Caco-2 (cell line): ENCODE data around the gene SGCA. TPM values are rescaled to one million over a fixed set of nuclear protein-coding genes. Genes with fewer than 3 reads are reported as not detected.

Source experiments
- BruUV-seq: library from RNA; stranded (reverse); fragments of 400-500 nt; replicated peaks from 2 replicates; lab custom pipeline; 2021; lab: Mats Ljungman, UMichigan
- CTCF ChIA-PET: fragments of 300-600 bp; sonication (Branson Sonifier 250); formaldehyde crosslinking; loops from one replicate; lab custom pipeline; 2022; ENCODE audit warnings: antibody characterized with exemption; lab: Charles Lee
- POLR2A ChIA-PET: fragments of 300-600 bp; sonication (Branson Sonifier 250); formaldehyde crosslinking; loops from one replicate; lab custom pipeline; 2022; ENCODE audit warnings: antibody characterized with exemption; lab: Charles Lee
- DNase-seq, 2 experiments: peaks; one replicate each; pipeline versions ENCODE4 v3.0.0 to v3.0.0-alpha.2; 2020 to 2022
- H3K27me3 ChIP-seq: replicated peaks from 2 replicates; pipeline ENCODE4 v1.6.0; 2011; ENCODE audit warnings: low read length; ENCODE audit not compliant: control insufficient read depth, insufficient read depth
- H3K36me3 ChIP-seq: 2 replicates; pipeline ENCODE4 v1.5.1; 2011; ENCODE audit warnings: low read length; ENCODE audit not compliant: control insufficient read depth, insufficient read depth
- H3K4me1 ChIP-seq: fragments of 250-450 bp; sonication (Bioruptor Pico); 2 replicates; pipeline ENCODE4 v1.5.1; 2020; ENCODE audit warnings: mild to moderate bottlenecking
- H3K4me3 ChIP-seq: 2 replicates; pipeline ENCODE4 v1.5.1; 2011; ENCODE audit warnings: low read depth, mild to moderate bottlenecking, control low read depth, low read length
- H3K9me3 ChIP-seq: fragments of 250-450 bp; sonication (Bioruptor Pico); 2 replicates; pipeline ENCODE4 v1.5.1; 2020; ENCODE audit warnings: mild to moderate bottlenecking, moderate library complexity
- H3K27ac Mint-ChIP-seq: one replicate; pipeline ENCODE4 v1.8.0; 2022; ENCODE audit warnings: mixed read lengths; ENCODE audit not compliant: unreplicated experiment
- H3K27me3 Mint-ChIP-seq: one replicate; pipeline ENCODE4 v1.8.0; 2022; ENCODE audit warnings: mixed read lengths; ENCODE audit not compliant: insufficient read depth, unreplicated experiment
- H3K36me3 Mint-ChIP-seq: one replicate; pipeline ENCODE4 v1.8.0; 2022; ENCODE audit warnings: mild to moderate bottlenecking, mixed read lengths; ENCODE audit not compliant: insufficient read depth, unreplicated experiment
- H3K4me1 Mint-ChIP-seq: one replicate; pipeline ENCODE4 v1.8.0; 2022; ENCODE audit warnings: low read depth, mixed read lengths; ENCODE audit not compliant: unreplicated experiment
- H3K4me3 Mint-ChIP-seq: one replicate; pipeline ENCODE4 v1.8.0; 2022; ENCODE audit warnings: mild to moderate bottlenecking, moderate library complexity, mixed read lengths; ENCODE audit not compliant: unreplicated experiment
- H3K9me3 Mint-ChIP-seq: one replicate; pipeline ENCODE4 v1.8.0; 2022; ENCODE audit warnings: mixed read lengths; ENCODE audit not compliant: unreplicated experiment
- CTCF ChIP-seq, 2 experiments: fragments of 200-600 bp in 1 of 2; IDR thresholded peaks; 1 replicate in 1 of 2; 2 replicates in 1 of 2; pipeline versions ENCODE4 v1.5.1 to v1.8.0; 2011 to 2022; ENCODE audit warnings: antibody characterized with exemption in 1 of 2, control low read depth in 1 of 2, inconsistent platforms in 1 of 2, low read depth in 1 of 2, low read length in 1 of 2, mild to moderate bottlenecking in 1 of 2, moderate library complexity in 1 of 2; ENCODE audit not compliant: insufficient read depth in 1 of 2, severe bottlenecking in 1 of 2, unreplicated experiment in 1 of 2
- intact Hi-C: fragments of 100-400 bp; cut with micrococcal nuclease; formaldehyde crosslinking; loops from one replicate; pipeline ENCODE4 v1.10.0; 2022; ENCODE audit not compliant: unreplicated experiment
- total RNA-seq: library from RNA; stranded (reverse); gene quantifications from 2 replicates; pipeline ENCODE4 v1.2.3, GENCODE V29; 2022

The SGCA gene
- total RNA-seq, 1 experiment from 2014 or later, result not detected

GRCh38 chr17:50127697-50128361 is 38.0 kb upstream of the SGCA start:
- Histone ChIP-seq H3K4me1 (peaks cover 24% of the 10 kb centered on the region), H3K27me3 (no peaks in the 10 kb centered on the region), H3K4me3 (no peak overlapping the region), H3K36me3 (no peaks in the 10 kb centered on the region), H3K9me3 (no peaks in the 10 kb centered on the region)
- no peak overlapping the region for H3K4me3 Mint-ChIP-seq
- peaks cover 27% of the 10 kb centered on the region for H3K36me3 Mint-ChIP-seq
- intact Hi-C loops, result no loop called here
- H3K27me3 Mint-ChIP-seq, result no peaks in the 10 kb centered on the region
- no peak for DNase-seq
- no TSS peak for BruUV-seq
- H3K27ac Mint-ChIP-seq, result no peak overlapping the region
- no peaks in the 10 kb centered on the region for H3K9me3 Mint-ChIP-seq
- CTCF ChIA-PET, result interaction anchor here (0.6 to 1.4 kb wide), 3 partner anchors 11 to 483 kb away, joined by 3 read pairs; no protein-coding TSS in a partner anchor
- TF ChIP-seq CTCF (IDR thresholded peaks at IDR 0.05; ENCODE audit: insufficient read depth in 1 of 2, low read depth in 1 of 2, low read length in 1 of 2, severe bottlenecking in 1 of 2, unreplicated experiment in 1 of 2), result no peak
- H3K4me1 Mint-ChIP-seq, result peaks cover 16% of the 10 kb centered on the region
- POLR2A ChIA-PET, result no interaction called here

GRCh38 chr17:50128441-50129352 is 37.1 kb upstream of the SGCA start:
- no peaks in the 10 kb centered on the region for H3K9me3 Mint-ChIP-seq
- H3K36me3 ChIP-seq, result no peaks in the 10 kb centered on the region
- CTCF ChIA-PET, result interaction anchor here (0.6 to 1.4 kb wide), 5 partner anchors 23 to 290 kb away, joined by 3 to 4 read pairs (median 3); no protein-coding TSS in a partner anchor
- peaks cover 32% of the 10 kb centered on the region for H3K4me1 ChIP-seq
- peaks cover 27% of the 10 kb centered on the region for H3K36me3 Mint-ChIP-seq
- H3K4me1 Mint-ChIP-seq, result peaks cover 22% of the 10 kb centered on the region
- intact Hi-C loops, result no loop called here
- POLR2A ChIA-PET, result interaction anchor here (0.7 kb wide), 1 partner anchor 158 kb away, joined by 3 read pairs; no protein-coding TSS in a partner anchor
- no peaks in the 10 kb centered on the region for H3K27me3 Mint-ChIP-seq
- DNase-seq, result peak; percentile 56 to 76
- no peaks in the 10 kb centered on the region for H3K9me3 ChIP-seq
- no peaks in the 10 kb centered on the region for H3K27me3 ChIP-seq
- peak overlapping the region; percentile 79 for H3K4me3 Mint-ChIP-seq
- peak overlapping the region; percentile 50 for H3K4me3 ChIP-seq
- no peak for TF ChIP-seq CTCF (IDR thresholded peaks at IDR 0.05; ENCODE audit: insufficient read depth in 1 of 2, low read depth in 1 of 2, low read length in 1 of 2, severe bottlenecking in 1 of 2, unreplicated experiment in 1 of 2)
- H3K27ac Mint-ChIP-seq, result peak overlapping the region; percentile 13
- no TSS peak for BruUV-seq

- CTCF ChIA-PET, result interaction anchor here (0.6 kb wide), 3 partner anchors 57 to 291 kb away, joined by 3 to 4 read pairs (median 3); no protein-coding TSS in a partner anchor
- no peaks in the 10 kb centered on the region for H3K36me3 ChIP-seq
- intact Hi-C loops, result no loop called here
- H3K4me1 ChIP-seq, result peaks cover 27% of the 10 kb centered on the region
- H3K9me3 ChIP-seq, result no peaks in the 10 kb centered on the region
- Mint-ChIP-seq H3K27ac (peak overlapping the region; percentile 32), H3K4me1 (peaks cover 27% of the 10 kb centered on the region), H3K27me3 (no peaks in the 10 kb centered on the region), H3K36me3 (peaks cover 27% of the 10 kb centered on the region), H3K9me3 (no peaks in the 10 kb centered on the region), H3K4me3 (peak overlapping the region; percentile 79)
- no TSS peak for BruUV-seq
- DNase-seq, result no peak
- POLR2A ChIA-PET, result interaction anchor here (0.7 kb wide), 1 partner anchor 158 kb away, joined by 3 read pairs; no protein-coding TSS in a partner anchor
- H3K27me3 ChIP-seq, result no peaks in the 10 kb centered on the region
- H3K4me3 ChIP-seq, result peak overlapping the region; percentile 50
- TF ChIP-seq CTCF (IDR thresholded peaks at IDR 0.05; ENCODE audit: insufficient read depth in 1 of 2, low read depth in 1 of 2, low read length in 1 of 2, severe bottlenecking in 1 of 2, unreplicated experiment in 1 of 2), result no peak
Measured at GRCh38 chr17:50129353-50129727, 36.5 kb upstream of the SGCA start.
